Mucosa of descending colon (tissue), 3 donors: ENCODE results near the gene CLIC5. TPM values are rescaled to one million over a fixed set of nuclear protein-coding genes. Genes with fewer than 3 reads are reported as not detected.

Experiments used
- ATAC-seq: fragments of 200-7000 bp; cut with Tn5 transposase; one replicate; pipeline ENCODE4 v1.9.1; 2020; ENCODE audit warnings: mild to moderate bottlenecking, moderate library complexity
- DNase-seq, 3 donors: peaks; one replicate each; pipeline ENCODE4 v3.0.0-alpha.2; 2020
- H3K36me3 ChIP-seq: fragments of 200-600 bp; one replicate; pipeline ENCODE4 v1.8.0; 2021; ENCODE audit warnings: low read depth, mild to moderate bottlenecking
- H3K4me1 ChIP-seq: fragments of 200-600 bp; one replicate; pipeline ENCODE4 v1.8.0; 2021; ENCODE audit warnings: low read depth, mild to moderate bottlenecking
- H3K4me3 ChIP-seq: fragments of 200-600 bp; one replicate; pipeline ENCODE4 v1.8.0; 2021; ENCODE audit warnings: mild to moderate bottlenecking
- H3K9me3 ChIP-seq: fragments of 200-600 bp; one replicate; pipeline ENCODE4 v1.8.0; 2021; ENCODE audit warnings: mild to moderate bottlenecking
- intact Hi-C, 2 donors: fragments of 100-400 bp; cut with DNase I in 1 of 2; cut with micrococcal nuclease in 1 of 2; formaldehyde crosslinking; loops; one replicate each; pipeline versions ENCODE4 v1.11.0 to v1.11.1; 2022; cut with DNase I, micrococcal nuclease
- total RNA-seq, 3 donors: library from RNA; stranded (reverse); fragmentation: NEBNext Ultra II Directional in 2 of 3; extraction: Animal tissue kit (Norgen Biotek cat#: 25700) in 2 of 3; gene quantifications; one replicate each; pipeline versions ENCODE4 v1.2.1 to v1.2.4, GENCODE V29; 2021 to 2023
- TF ChIP-seq, protein P1 (sequence below): fragments of 200-600 bp; IDR thresholded peaks from one replicate; pipeline ENCODE4 v1.8.0; 2022; ENCODE audit warnings: antibody characterized with exemption, mild to moderate bottlenecking
- donor health status: DM: no; HTN: no; CAD: no; lungs with moderate emphysema.
- donor health status: DM: no; HTN: no; CAD: no.
- donor health status: DM: no; HTN: yes; CAD: no.

CLIC5 gene
- total RNA-seq, 3 donors from 2014 or later, result 149 to 242 (median 215) TPM

DNA sequence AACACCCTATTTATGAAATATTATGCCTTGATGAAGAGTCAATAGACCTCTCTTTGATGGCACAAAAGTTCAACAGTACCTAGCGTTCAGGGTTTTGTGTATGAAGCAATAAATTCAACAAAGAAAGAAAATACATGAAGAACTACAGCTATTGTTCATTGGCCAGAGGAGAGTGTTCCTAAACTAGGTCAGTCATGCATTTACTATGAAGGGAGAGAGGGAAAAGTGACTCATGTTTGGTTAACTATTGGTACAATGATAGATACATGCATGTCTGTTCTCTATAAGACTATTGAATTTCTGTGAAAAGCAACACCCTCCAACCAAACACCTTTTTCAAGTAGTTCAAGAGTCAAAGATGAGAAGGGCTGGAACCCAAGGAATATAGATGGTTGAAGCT lies 50.7 kb downstream of the CLIC5 start:
- Histone ChIP-seq H3K36me3 (no peaks in the 10 kb centered on the region), H3K9me3 (peaks cover 6% of the 10 kb centered on the region), H3K4me3 (no peak overlapping the region), H3K4me1 (peaks cover 8% of the 10 kb centered on the region)
- intact Hi-C loops, result no loop called here
- ATAC-seq (peak; percentile 73), DNase-seq (no peak)
- TF ChIP-seq, protein P1, sequence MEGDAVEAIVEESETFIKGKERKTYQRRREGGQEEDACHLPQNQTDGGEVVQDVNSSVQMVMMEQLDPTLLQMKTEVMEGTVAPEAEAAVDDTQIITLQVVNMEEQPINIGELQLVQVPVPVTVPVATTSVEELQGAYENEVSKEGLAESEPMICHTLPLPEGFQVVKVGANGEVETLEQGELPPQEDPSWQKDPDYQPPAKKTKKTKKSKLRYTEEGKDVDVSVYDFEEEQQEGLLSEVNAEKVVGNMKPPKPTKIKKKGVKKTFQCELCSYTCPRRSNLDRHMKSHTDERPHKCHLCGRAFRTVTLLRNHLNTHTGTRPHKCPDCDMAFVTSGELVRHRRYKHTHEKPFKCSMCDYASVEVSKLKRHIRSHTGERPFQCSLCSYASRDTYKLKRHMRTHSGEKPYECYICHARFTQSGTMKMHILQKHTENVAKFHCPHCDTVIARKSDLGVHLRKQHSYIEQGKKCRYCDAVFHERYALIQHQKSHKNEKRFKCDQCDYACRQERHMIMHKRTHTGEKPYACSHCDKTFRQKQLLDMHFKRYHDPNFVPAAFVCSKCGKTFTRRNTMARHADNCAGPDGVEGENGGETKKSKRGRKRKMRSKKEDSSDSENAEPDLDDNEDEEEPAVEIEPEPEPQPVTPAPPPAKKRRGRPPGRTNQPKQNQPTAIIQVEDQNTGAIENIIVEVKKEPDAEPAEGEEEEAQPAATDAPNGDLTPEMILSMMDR, result no peak

- peaks cover 8% of the 10 kb centered on the region for H3K4me1 ChIP-seq
- peaks cover 6% of the 10 kb centered on the region for H3K9me3 ChIP-seq
- H3K4me3 ChIP-seq, result no peak overlapping the region
- no peaks in the 10 kb centered on the region for H3K36me3 ChIP-seq
- ATAC-seq, result no peak
- TF ChIP-seq, protein P1, result no peak
- intact Hi-C loops, result no loop called here
- DNase-seq, result no peak
Observed at GRCh38 chr6:45964300-45964699, 51.4 kb downstream of the CLIC5 start.

DNA sequence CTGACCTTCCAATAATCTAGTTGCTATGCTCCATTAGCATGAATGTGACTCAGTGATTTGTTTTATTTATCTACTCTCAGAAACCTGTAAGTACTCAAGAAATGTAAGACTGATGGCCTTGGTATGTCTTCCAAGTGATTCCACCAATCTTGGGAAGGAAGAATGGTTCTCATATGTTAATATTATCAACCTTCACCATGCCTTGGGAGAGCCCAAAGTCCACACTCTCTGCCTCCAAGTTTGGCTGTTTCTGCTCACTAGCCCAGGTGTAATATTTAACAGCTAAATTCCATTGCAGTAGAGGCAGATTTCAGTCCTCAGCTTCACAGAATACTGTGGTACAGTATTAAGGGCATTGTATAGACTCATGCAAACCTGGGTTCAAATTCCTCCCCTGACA lies 51.8 kb downstream of the CLIC5 start:
- H3K9me3 ChIP-seq, result peaks cover 6% of the 10 kb centered on the region
- intact Hi-C loops, result no loop called here
- no peak overlapping the region for H3K4me3 ChIP-seq
- TF ChIP-seq, protein P1, result no peak
- DNase-seq (no peak), ATAC-seq (no peak)
- H3K4me1 ChIP-seq, result peaks cover 8% of the 10 kb centered on the region
- no peaks in the 10 kb centered on the region for H3K36me3 ChIP-seq

DNA sequence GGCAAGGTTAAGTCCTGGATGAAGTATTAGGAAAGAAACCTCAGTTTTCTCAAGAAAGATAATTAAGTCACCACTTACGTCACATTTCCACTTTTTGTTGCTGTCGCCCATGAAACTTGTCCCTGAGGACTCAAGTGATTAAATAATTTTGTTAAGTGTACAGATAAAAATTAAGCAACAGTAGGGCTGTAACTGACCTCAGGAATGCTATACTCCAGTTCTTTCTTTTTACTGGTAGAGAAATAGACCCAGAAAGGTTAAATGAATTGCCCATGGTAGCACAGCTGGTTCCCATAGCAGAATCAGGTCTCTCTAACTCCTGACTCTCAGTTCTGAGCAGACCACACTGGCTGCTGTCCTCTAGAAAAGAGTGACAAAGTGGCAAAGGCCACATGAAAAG lies 54.5 kb downstream of the CLIC5 start:
- no peaks in the 10 kb centered on the region for H3K36me3 ChIP-seq
- H3K9me3 ChIP-seq, result peaks cover 6% of the 10 kb centered on the region
- H3K4me3 ChIP-seq, result no peak overlapping the region
- peaks cover 8% of the 10 kb centered on the region for H3K4me1 ChIP-seq
- intact Hi-C loops, result no loop called here
- TF ChIP-seq, protein P1, result no peak
- ATAC-seq, result no peak
- no peak for DNase-seq

DNA sequence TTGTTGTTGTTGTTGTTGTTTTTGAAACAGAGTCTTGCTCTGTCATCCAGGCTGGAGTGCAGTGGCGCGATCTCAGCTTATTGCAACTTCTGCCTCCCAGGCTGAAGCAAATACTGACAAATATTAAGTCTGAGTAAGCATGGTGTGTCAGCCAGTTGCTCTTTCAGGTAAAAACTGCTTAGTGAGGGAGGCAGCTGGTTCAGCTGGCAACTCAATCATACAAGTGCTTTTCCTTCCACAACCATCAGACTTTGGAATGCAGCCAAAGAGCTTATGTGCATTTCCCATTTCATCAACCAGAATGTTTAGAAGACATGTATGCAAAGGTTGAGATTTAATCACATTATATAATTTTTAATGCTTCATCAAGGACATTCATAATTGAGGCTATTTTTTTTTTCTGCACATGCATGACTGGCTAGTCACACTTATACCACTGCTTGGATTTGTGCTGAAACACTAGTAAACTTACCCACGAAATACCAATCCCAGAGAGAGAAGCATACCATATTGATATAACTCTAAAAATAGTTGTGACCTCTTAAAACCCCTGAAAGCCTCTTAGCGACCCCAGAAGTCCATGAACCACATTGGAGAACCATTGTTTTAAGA lies 56.0 kb downstream of the CLIC5 start:
- Histone ChIP-seq H3K9me3 (peaks cover 6% of the 10 kb centered on the region), H3K4me3 (no peak overlapping the region), H3K36me3 (no peaks in the 10 kb centered on the region), H3K4me1 (no peaks in the 10 kb centered on the region)
- ATAC-seq (peak; percentile 60), DNase-seq (peak in 1 of 3 donors; percentile 46)
- intact Hi-C loops, result no loop called here
- TF ChIP-seq, protein P1, result no peak

GRCh38 chr6:45956663-45957062 lies 59.0 kb downstream of the CLIC5 start:
- ATAC-seq (no peak), DNase-seq (no peak)
- intact Hi-C loops, result no loop called here
- Histone ChIP-seq H3K9me3 (no peaks in the 10 kb centered on the region), H3K4me3 (no peak overlapping the region), H3K4me1 (peaks cover 5% of the 10 kb centered on the region), H3K36me3 (no peaks in the 10 kb centered on the region)
- TF ChIP-seq, protein P1, result no peak
